Neural cell (in vitro differentiated cells): ENCODE data around the gene KCTD16. TPM values are rescaled to one million over a fixed set of nuclear protein-coding genes. Genes with fewer than 3 reads are reported as not detected.

Experiments used
- H2AFZ ChIP-seq: fragments of 200-600, 300-800 bp; sonication (generic), shearing (Covaris generic); 2 replicates; pipeline ENCODE4 v1.6.0; 2014; ENCODE audit warnings: low read depth, mild to moderate bottlenecking, antibody characterized with exemption, low read length, moderate library complexity
- H3F3A ChIP-seq: fragments of 200-600 bp; shearing (Covaris generic); 2 replicates; pipeline ENCODE4 v1.6.1; 2016; ENCODE audit warnings: mild to moderate bottlenecking, moderate library complexity, mixed read lengths, antibody characterized with exemption, low read length; ENCODE audit not compliant: insufficient read depth, poor library complexity, severe bottlenecking
- H3K27ac ChIP-seq: fragments of 200-600, 300-800 bp; sonication (generic), shearing (Covaris generic); 2 replicates; pipeline ENCODE4 v1.5.1; 2014; ENCODE audit warnings: mild to moderate bottlenecking, low read length, moderate library complexity
- H3K27me3 ChIP-seq: fragments of 300-800, 200-600 bp; sonication (generic), shearing (Covaris generic); 2 replicates; pipeline ENCODE4 v1.6.0; 2014; ENCODE audit warnings: mild to moderate bottlenecking, low read depth, low read length, moderate library complexity; ENCODE audit not compliant: insufficient read depth
- H3K36me3 ChIP-seq: fragments of 300-800, 200-600 bp; sonication (generic), shearing (Covaris generic); 2 replicates; pipeline ENCODE4 v1.5.1; 2014; ENCODE audit warnings: mild to moderate bottlenecking, antibody characterized with exemption, low read length, moderate library complexity; ENCODE audit not compliant: insufficient read depth
- H3K4me2 ChIP-seq: fragments of 300-800, 200-600 bp; sonication (generic), shearing (Covaris generic); 2 replicates; pipeline ENCODE4 v1.6.0; 2014; ENCODE audit warnings: mild to moderate bottlenecking, low read length
- H3K4me3 ChIP-seq: fragments of 300-800, 200-600 bp; sonication (generic), shearing (Covaris generic); 2 replicates; pipeline ENCODE4 v1.5.1; 2014; ENCODE audit warnings: mild to moderate bottlenecking, low read length, moderate library complexity
- H3K79me2 ChIP-seq: fragments of 200-600 bp; shearing (Covaris generic); replicated peaks from 2 replicates; pipeline ENCODE4 v1.6.0; 2014; ENCODE audit warnings: mild to moderate bottlenecking, low read length, moderate library complexity; ENCODE audit not compliant: insufficient read depth
- H3K9ac ChIP-seq: fragments of 300-800, 200-600 bp; sonication (generic), shearing (Covaris generic); 2 replicates; pipeline ENCODE4 v1.6.1; 2016; ENCODE audit warnings: mild to moderate bottlenecking, low read length, mixed read lengths
- H3K9me2 ChIP-seq: fragments of 200-600 bp; shearing (Covaris generic); 2 replicates; pipeline ENCODE4 v1.6.1; 2016; ENCODE audit warnings: mild to moderate bottlenecking, low read length, mixed read lengths; ENCODE audit not compliant: insufficient read depth
- H3K9me3 ChIP-seq: fragments of 200-600, 300-800 bp; sonication (generic), shearing (Covaris generic); 2 replicates; pipeline ENCODE4 v1.6.1; 2016; ENCODE audit warnings: mild to moderate bottlenecking, mixed run types, low read length, moderate library complexity, mixed read lengths
- H4K20me1 ChIP-seq: fragments of 200-600 bp; shearing (Covaris generic); 2 replicates; pipeline ENCODE4 v1.6.1; 2016; ENCODE audit warnings: mild to moderate bottlenecking, mixed run types; ENCODE audit not compliant: insufficient read depth
- CTCF ChIP-seq: fragments of 450-650 bp; IDR thresholded peaks from 2 replicates; pipeline ENCODE4 v1.5.1; 2014; ENCODE audit warnings: antibody characterized with exemption, mild to moderate bottlenecking, moderate library complexity; ENCODE audit not compliant: poor library complexity, severe bottlenecking
- EP300 ChIP-seq: fragments of 450-650 bp; conservative IDR thresholded peaks from 2 replicates; pipeline ENCODE4 v1.6.1; 2014; ENCODE audit warnings: antibody characterized with exemption, mild to moderate bottlenecking, moderate library complexity; ENCODE audit not compliant: poor library complexity, severe bottlenecking
- EZH2 ChIP-seq: fragments of 200-600, 300-800 bp; shearing (Covaris generic), sonication (generic); IDR thresholded peaks from 2 replicates; pipeline ENCODE4 v1.6.1; 2014; ENCODE audit warnings: antibody characterized with exemption, low read length, borderline replicate concordance, mild to moderate bottlenecking; ENCODE audit not compliant: insufficient read depth, poor library complexity, severe bottlenecking
- MXI1 ChIP-seq: fragments of 450-650 bp; conservative IDR thresholded peaks from 2 replicates; pipeline ENCODE4 v1.6.1; 2014; ENCODE audit warnings: antibody characterized with exemption, mild to moderate bottlenecking; ENCODE audit not compliant: poor library complexity, severe bottlenecking
- POLR2AphosphoS5 ChIP-seq: IDR thresholded peaks from 2 replicates; pipeline ENCODE4 v1.6.1; 2012
- RAD21 ChIP-seq: fragments of 450-650 bp; conservative IDR thresholded peaks from 2 replicates; pipeline ENCODE4 v1.6.1; 2014; ENCODE audit warnings: antibody characterized with exemption, mild to moderate bottlenecking, moderate library complexity
- SMC3 ChIP-seq: fragments of 450-650 bp; conservative IDR thresholded peaks from 2 replicates; pipeline ENCODE4 v1.6.1; 2014; ENCODE audit warnings: antibody characterized with exemption, mild to moderate bottlenecking, moderate library complexity; ENCODE audit not compliant: poor library complexity
- TAF1 ChIP-seq: IDR thresholded peaks from 2 replicates; pipeline ENCODE4 v1.6.1; 2012; ENCODE audit warnings: low read depth
- polyA plus RNA-seq: library from polyadenylated mRNA; depleted of rRNA; stranded (reverse); fragments of >200 nt; gene quantifications from 2 replicates; pipeline ENCODE4 v1.2.3, GENCODE V29; 2014
- TF ChIP-seq, protein P1 (sequence below): IDR thresholded peaks from 2 replicates; pipeline ENCODE4 v1.6.1; 2012; ENCODE audit warnings: borderline replicate concordance

KCTD16 gene
- polyA plus RNA-seq, 1 donor from 2014 or later: 7.1 TPM

DNA sequence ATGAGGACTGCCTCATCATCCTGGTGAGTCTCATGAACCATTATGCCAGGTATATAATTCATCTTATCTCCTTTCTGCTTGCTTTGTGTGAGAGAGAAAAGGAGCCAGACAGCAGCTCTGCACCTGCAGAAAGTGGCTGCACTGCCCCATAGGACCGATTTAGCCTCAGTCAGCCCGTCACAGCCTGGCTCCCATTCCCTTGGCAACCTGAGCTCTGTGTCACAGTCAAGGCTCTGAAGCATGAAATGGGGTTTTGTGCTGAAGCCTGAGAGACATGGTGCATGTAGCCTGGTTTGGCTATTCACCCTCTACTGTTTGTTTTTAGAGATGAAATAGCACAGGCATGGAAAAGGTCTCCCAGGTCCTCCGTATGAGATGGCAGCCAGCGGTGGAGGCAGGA, 198.3 kb downstream of the KCTD16 start:
- Histone ChIP-seq H3K4me2 (no peak overlapping the region), H3K27ac (no peak overlapping the region), H2AFZ (no peak overlapping the region), H3K79me2 (no peaks in the 10 kb centered on the region), H3K9me2 (no peaks in the 10 kb centered on the region), H3F3A (no peaks in the 10 kb centered on the region), H3K9me3 (no peaks in the 10 kb centered on the region), H3K9ac (no peak overlapping the region), H4K20me1 (no peaks in the 10 kb centered on the region), H3K4me3 (no peak overlapping the region), H3K36me3 (no peaks in the 10 kb centered on the region), H3K27me3 (no peaks in the 10 kb centered on the region)
- no peak for TF ChIP-seq CTCF
- TF ChIP-seq RAD21: no peak
- no peak for TF ChIP-seq TAF1
- TF ChIP-seq, protein P1, sequence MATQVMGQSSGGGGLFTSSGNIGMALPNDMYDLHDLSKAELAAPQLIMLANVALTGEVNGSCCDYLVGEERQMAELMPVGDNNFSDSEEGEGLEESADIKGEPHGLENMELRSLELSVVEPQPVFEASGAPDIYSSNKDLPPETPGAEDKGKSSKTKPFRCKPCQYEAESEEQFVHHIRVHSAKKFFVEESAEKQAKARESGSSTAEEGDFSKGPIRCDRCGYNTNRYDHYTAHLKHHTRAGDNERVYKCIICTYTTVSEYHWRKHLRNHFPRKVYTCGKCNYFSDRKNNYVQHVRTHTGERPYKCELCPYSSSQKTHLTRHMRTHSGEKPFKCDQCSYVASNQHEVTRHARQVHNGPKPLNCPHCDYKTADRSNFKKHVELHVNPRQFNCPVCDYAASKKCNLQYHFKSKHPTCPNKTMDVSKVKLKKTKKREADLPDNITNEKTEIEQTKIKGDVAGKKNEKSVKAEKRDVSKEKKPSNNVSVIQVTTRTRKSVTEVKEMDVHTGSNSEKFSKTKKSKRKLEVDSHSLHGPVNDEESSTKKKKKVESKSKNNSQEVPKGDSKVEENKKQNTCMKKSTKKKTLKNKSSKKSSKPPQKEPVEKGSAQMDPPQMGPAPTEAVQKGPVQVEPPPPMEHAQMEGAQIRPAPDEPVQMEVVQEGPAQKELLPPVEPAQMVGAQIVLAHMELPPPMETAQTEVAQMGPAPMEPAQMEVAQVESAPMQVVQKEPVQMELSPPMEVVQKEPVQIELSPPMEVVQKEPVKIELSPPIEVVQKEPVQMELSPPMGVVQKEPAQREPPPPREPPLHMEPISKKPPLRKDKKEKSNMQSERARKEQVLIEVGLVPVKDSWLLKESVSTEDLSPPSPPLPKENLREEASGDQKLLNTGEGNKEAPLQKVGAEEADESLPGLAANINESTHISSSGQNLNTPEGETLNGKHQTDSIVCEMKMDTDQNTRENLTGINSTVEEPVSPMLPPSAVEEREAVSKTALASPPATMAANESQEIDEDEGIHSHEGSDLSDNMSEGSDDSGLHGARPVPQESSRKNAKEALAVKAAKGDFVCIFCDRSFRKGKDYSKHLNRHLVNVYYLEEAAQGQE: no peak
- TF ChIP-seq EZH2: no peak
- no peak for TF ChIP-seq SMC3
- TF ChIP-seq EP300: no peak

DNA sequence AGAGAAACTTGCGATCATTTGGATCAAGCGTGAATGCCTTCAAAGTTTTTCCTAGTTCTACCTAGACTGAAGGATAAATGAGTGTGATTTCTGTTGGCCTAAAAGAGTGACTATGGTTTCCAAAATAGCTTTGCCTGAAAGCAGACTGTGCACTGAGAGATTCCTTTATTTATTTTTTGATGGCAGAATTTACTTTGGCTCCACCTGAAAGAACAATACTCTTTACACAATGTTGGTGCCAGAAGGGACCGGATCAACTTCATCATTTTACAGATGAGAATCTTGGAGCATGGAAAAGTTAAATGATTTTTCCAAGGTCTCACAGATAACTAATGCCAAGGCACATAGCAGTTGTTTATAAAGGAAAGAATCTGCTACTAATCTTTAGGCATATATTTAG, 199.6 kb downstream of the KCTD16 start:
- Histone ChIP-seq H3K27me3 (no peaks in the 10 kb centered on the region), H3K9ac (no peak overlapping the region), H3K27ac (no peak overlapping the region), H3K79me2 (no peaks in the 10 kb centered on the region), H3K9me2 (no peaks in the 10 kb centered on the region), H3K36me3 (no peaks in the 10 kb centered on the region), H3K9me3 (no peaks in the 10 kb centered on the region), H3K4me3 (no peak overlapping the region), H3K4me2 (no peak overlapping the region), H4K20me1 (no peaks in the 10 kb centered on the region), H3F3A (no peaks in the 10 kb centered on the region), H2AFZ (no peak overlapping the region)
- TF ChIP-seq RAD21: no peak
- TF ChIP-seq MXI1: no peak
- TF ChIP-seq SMC3: no peak
- TF ChIP-seq, protein P1: no peak
- TF ChIP-seq EP300: no peak
- no peak for TF ChIP-seq TAF1
- TF ChIP-seq EZH2: no peak
- TF ChIP-seq CTCF: no peak
- TF ChIP-seq POLR2AphosphoS5: no peak
